GM23338 (cell line): ENCODE measurements around the gene SMTN.

ENCODE experiments used
- EZH2 ChIP-seq: fragments of 200-600 bp; sonication (generic); IDR thresholded peaks from one replicate; pipeline ENCODE4 v1.8.0; 2017; ENCODE audit warnings: antibody characterized with exemption, mild to moderate bottlenecking, low read depth; ENCODE audit not compliant: unreplicated experiment
- JUNB ChIP-seq: IDR thresholded peaks from one replicate; pipeline ENCODE4 v1.6.1; 2016; ENCODE audit warnings: antibody characterized with exemption; ENCODE audit not compliant: unreplicated experiment
- POLR2AphosphoS5 ChIP-seq: IDR thresholded peaks from 2 replicates; pipeline ENCODE4 v1.6.1; 2016; ENCODE audit warnings: antibody characterized with exemption, low read depth
- REST ChIP-seq: IDR thresholded peaks from one replicate; pipeline ENCODE4 v1.6.1; 2018; ENCODE audit warnings: antibody characterized with exemption; ENCODE audit not compliant: unreplicated experiment
- TF ChIP-seq, protein P1 (sequence below), 2 experiments: fragments of 200-600 bp in 1 of 2; sonication (generic) in 1 of 2; conservative IDR thresholded peaks; 2 replicates each; pipeline versions ENCODE4 v1.5.1 to v1.6.1; 2016 to 2017; ENCODE audit warnings: antibody characterized with exemption in 2 of 2, low read depth in 2 of 2, mild to moderate bottlenecking in 2 of 2, moderate library complexity in 1 of 2

- TF ChIP-seq, protein P1, sequence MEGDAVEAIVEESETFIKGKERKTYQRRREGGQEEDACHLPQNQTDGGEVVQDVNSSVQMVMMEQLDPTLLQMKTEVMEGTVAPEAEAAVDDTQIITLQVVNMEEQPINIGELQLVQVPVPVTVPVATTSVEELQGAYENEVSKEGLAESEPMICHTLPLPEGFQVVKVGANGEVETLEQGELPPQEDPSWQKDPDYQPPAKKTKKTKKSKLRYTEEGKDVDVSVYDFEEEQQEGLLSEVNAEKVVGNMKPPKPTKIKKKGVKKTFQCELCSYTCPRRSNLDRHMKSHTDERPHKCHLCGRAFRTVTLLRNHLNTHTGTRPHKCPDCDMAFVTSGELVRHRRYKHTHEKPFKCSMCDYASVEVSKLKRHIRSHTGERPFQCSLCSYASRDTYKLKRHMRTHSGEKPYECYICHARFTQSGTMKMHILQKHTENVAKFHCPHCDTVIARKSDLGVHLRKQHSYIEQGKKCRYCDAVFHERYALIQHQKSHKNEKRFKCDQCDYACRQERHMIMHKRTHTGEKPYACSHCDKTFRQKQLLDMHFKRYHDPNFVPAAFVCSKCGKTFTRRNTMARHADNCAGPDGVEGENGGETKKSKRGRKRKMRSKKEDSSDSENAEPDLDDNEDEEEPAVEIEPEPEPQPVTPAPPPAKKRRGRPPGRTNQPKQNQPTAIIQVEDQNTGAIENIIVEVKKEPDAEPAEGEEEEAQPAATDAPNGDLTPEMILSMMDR (conservative IDR thresholded peaks at IDR 0.05; ENCODE audit: low read depth in 2 of 2), result no peak
- TF ChIP-seq POLR2AphosphoS5 (no peak), REST (no peak), EZH2 (no peak), JUNB (no peak)
These were observed 6.7 kb downstream of the SMTN start for GRCh38 chr22:31087744-31088215.
